NCI-H2196 treated with DMSO at 0.1 percent for 48 hours (cell line): ENCODE data around the gene KRT80.
"Not testable (repeated sequence)": the region's sequence is repeated elsewhere in the genome, so short reads cannot be mapped to it uniquely, and the experiment has no call there.

ENCODE experiments used
- DNase-seq: peaks from one replicate; lab custom pipeline; 2025; ENCODE audit not compliant: unreplicated experiment; lab: John Stamatoyannopoulos, UW

The KRT80 gene

GRCh38 chr12:52191841-52192791 lies at the start of gene KRT80:
Gene KRT80 (minus strand): TSS chr12:52192014. CDS start chr12:52191902, 112 bp downstream.
- peak; percentile 97 for DNase-seq

GRCh38 chr12:52241205-52241842 lies 49.5 kb upstream of the KRT80 start:
- DNase-seq = no peak

- not testable (repeated sequence) for DNase-seq
These were observed 48.4 kb upstream of the KRT80 start for GRCh38 chr12:52240247-52240646.

- no peak for DNase-seq
These were observed 48.0 kb upstream of the KRT80 start for GRCh38 chr12:52239767-52240166.

GRCh38 chr12:52238916-52239646 lies 47.3 kb upstream of the KRT80 start:
- no peak for DNase-seq

- no peak for DNase-seq
These were observed 46.5 kb upstream of the KRT80 start for GRCh38 chr12:52238207-52238840.

- no peak for DNase-seq
These were observed 44.7 kb upstream of the KRT80 start for GRCh38 chr12:52236386-52237050.

- peak; percentile 42 for DNase-seq
These were observed 44.1 kb upstream of the KRT80 start for GRCh38 chr12:52235822-52236361.

GRCh38 chr12:52235001-52235764 lies 43.4 kb upstream of the KRT80 start:
- no peak for DNase-seq

- no peak for DNase-seq
These were observed 42.5 kb upstream of the KRT80 start for GRCh38 chr12:52234223-52234810.

- no peak for DNase-seq
These were observed 41.8 kb upstream of the KRT80 start for GRCh38 chr12:52233462-52234207.

GRCh38 chr12:52232674-52233461 lies 41.1 kb upstream of the KRT80 start, which contains the start of gene KRT7:
Gene KRT7 (plus strand): TSS chr12:52233243. CDS start chr12:52233297, 54 bp downstream.
- DNase-seq = no peak

GRCh38 chr12:52232203-52232673 lies 40.4 kb upstream of the KRT80 start:
- DNase-seq = no peak

- no peak for DNase-seq
These were observed 39.7 kb upstream of the KRT80 start for GRCh38 chr12:52231305-52232202.

- no peak for DNase-seq
These were observed 38.8 kb upstream of the KRT80 start for GRCh38 chr12:52230364-52231281.
